HepG2 (cell line): ENCODE data around the gene ATL2. TPM values are rescaled to one million over a fixed set of nuclear protein-coding genes. Genes with fewer than 3 reads are reported as not detected.
A peak's percentile ranks its signal among the peaks of the same experiment; 100 is the strongest.

ENCODE experiments used
- ARNT2 ChIP-seq: sonication (generic); formaldehyde crosslinking; IDR thresholded peaks from 2 replicates; pipeline ENCODE4 v1.8.0; 2022; ENCODE audit warnings: mild to moderate bottlenecking, low read depth, missing genetic modification reagents, moderate library complexity
- IKZF4 ChIP-seq: sonication (generic); formaldehyde crosslinking; IDR thresholded peaks from 2 replicates; pipeline ENCODE4 v1.5.1; 2020; ENCODE audit warnings: borderline replicate concordance, mild to moderate bottlenecking, low read depth, missing genetic modification reagents; ENCODE audit errors: not compliant biosample characterization
- MEIS1 ChIP-seq: sonication (generic); formaldehyde crosslinking; IDR thresholded peaks from 2 replicates; pipeline ENCODE4 v1.9.0; 2021; ENCODE audit warnings: mild to moderate bottlenecking, missing genetic modification reagents, moderate library complexity, borderline replicate concordance
- MXI1 ChIP-seq: IDR thresholded peaks from 3 replicates; pipeline ENCODE4 v1.6.1; 2012; ENCODE audit warnings: low read depth, low read length, inconsistent platforms, borderline replicate concordance
- NFE2 ChIP-seq: sonication (generic); formaldehyde crosslinking; IDR thresholded peaks from 2 replicates; pipeline ENCODE4 v1.4.0; 2020; ENCODE audit warnings: missing genetic modification reagents
- PHF21A ChIP-seq: sonication (generic); formaldehyde crosslinking; IDR thresholded peaks from 2 replicates; pipeline ENCODE4 v1.5.0; 2020; ENCODE audit warnings: mild to moderate bottlenecking, missing genetic modification reagents
- PRMT3 ChIP-seq: sonication (generic); formaldehyde crosslinking; IDR thresholded peaks from 2 replicates; pipeline ENCODE4 v1.8.1; 2022; ENCODE audit warnings: low read depth, mild to moderate bottlenecking, moderate library complexity, missing genetic modification reagents, borderline replicate concordance
- RFX1 ChIP-seq: fragments of 450-650 bp; IDR thresholded peaks from 2 replicates; pipeline ENCODE4 v1.6.1; 2017
- SIN3B ChIP-seq: fragments of 150-350 bp; IDR thresholded peaks from 2 replicates; pipeline ENCODE4 v1.6.1; 2014; ENCODE audit warnings: low read length
- SNAPC2 ChIP-seq: sonication (generic); formaldehyde crosslinking; IDR thresholded peaks from 2 replicates; pipeline ENCODE4 v1.8.1; 2022; ENCODE audit warnings: mild to moderate bottlenecking, missing genetic modification reagents
- SNRNP70 ChIP-seq: fragments of 200-400 bp; formaldehyde crosslinking; IDR thresholded peaks from 2 replicates; pipeline ENCODE4 v1.6.1; 2017; ENCODE audit warnings: mild to moderate bottlenecking, low read depth, low read length, moderate library complexity
- SOX6 ChIP-seq, 2 experiments: fragments of 450-650 bp in 1 of 2; sonication (generic) in 1 of 2; formaldehyde crosslinking in 1 of 2; IDR thresholded peaks; 2 replicates each; pipeline versions ENCODE4 v1.4.0 to v1.6.1; 2017 to 2020; ENCODE audit warnings: antibody characterized with exemption in 1 of 2, mild to moderate bottlenecking in 1 of 2, missing genetic modification reagents in 1 of 2
- TCF12 ChIP-seq, 2 experiments: fragments of 450-650 bp in 1 of 2; sonication (generic) in 1 of 2; formaldehyde crosslinking in 1 of 2; IDR thresholded peaks; 2 replicates each; pipeline versions ENCODE4 v1.6.1 to v1.8.0; 2017 to 2022; ENCODE audit warnings: antibody characterized with exemption in 1 of 2, mild to moderate bottlenecking in 1 of 2, missing genetic modification reagents in 1 of 2, moderate library complexity in 1 of 2
- TRIM24 ChIP-seq: sonication (generic); formaldehyde crosslinking; IDR thresholded peaks from 2 replicates; pipeline ENCODE4 v1.8.0; 2022; ENCODE audit warnings: mild to moderate bottlenecking, missing genetic modification reagents
- U2AF1 ChIP-seq: fragments of 200-400 bp; formaldehyde crosslinking; optimal IDR thresholded peaks from 2 replicates; pipeline ENCODE3; 2017; ENCODE audit warnings: mild to moderate bottlenecking, low read depth, low read length
- ZFP82 ChIP-seq: sonication (generic); formaldehyde crosslinking; IDR thresholded peaks from 2 replicates; pipeline ENCODE4 v1.5.1; 2020; ENCODE audit warnings: mild to moderate bottlenecking, missing genetic modification reagents, borderline replicate concordance
- ZMYM3 ChIP-seq: sonication (generic); formaldehyde crosslinking; IDR thresholded peaks from 2 replicates; pipeline ENCODE4 v1.5.1; 2020; ENCODE audit warnings: mild to moderate bottlenecking, missing genetic modification reagents
- ZSCAN31 ChIP-seq: sonication (generic); formaldehyde crosslinking; IDR thresholded peaks from 2 replicates; pipeline ENCODE4 v1.5.0; 2020; ENCODE audit warnings: low read depth, mild to moderate bottlenecking, missing genetic modification reagents
- polyA plus RNA-seq, 8 experiments: library from polyadenylated mRNA; depleted of rRNA in 3 of 8; stranded (reverse) in 7 of 8; unstranded in 1 of 8; fragments of >200 nt; fragmentation: Illumina TruSeq in 4 of 8; extraction: Trizol in 4 of 8; gene quantifications; 2 replicates each; pipeline versions ENCODE4 v1.2.1 to v1.2.3, GENCODE V29; 2011 to 2016; ENCODE audit warnings: low read depth in 4 of 8, missing spikeins in 1 of 8, mixed read lengths in 1 of 8; ENCODE audit not compliant: insufficient read depth in 1 of 8
- total RNA-seq, 5 experiments: library from RNA; depleted of rRNA; stranded (reverse); fragments of >200 nt; fragmentation: Illumina TruSeq; extraction: Trizol; gene quantifications; 2 replicates each; pipeline ENCODE4 v1.2.3, GENCODE V29; 2016; ENCODE audit warnings: low read depth in 1 of 5
- TF ChIP-seq, protein P1 (sequence below): sonication (generic); formaldehyde crosslinking; conservative IDR thresholded peaks from 2 replicates; pipeline ENCODE4 v1.4.0; 2020; ENCODE audit warnings: mild to moderate bottlenecking, missing genetic modification reagents, moderate library complexity
- TF ChIP-seq, protein P2 (sequence below): sonication (generic); formaldehyde crosslinking; IDR thresholded peaks from 2 replicates; pipeline ENCODE4 v1.4.0; 2020; ENCODE audit warnings: missing genetic modification reagents

ATL2 gene
- total and polyA plus RNA-seq, 2 of the 13 experiments (the other 11 are each of a cell fraction or from before 2014, with no cell fraction given): 56.5 to 119 TPM

DNA sequence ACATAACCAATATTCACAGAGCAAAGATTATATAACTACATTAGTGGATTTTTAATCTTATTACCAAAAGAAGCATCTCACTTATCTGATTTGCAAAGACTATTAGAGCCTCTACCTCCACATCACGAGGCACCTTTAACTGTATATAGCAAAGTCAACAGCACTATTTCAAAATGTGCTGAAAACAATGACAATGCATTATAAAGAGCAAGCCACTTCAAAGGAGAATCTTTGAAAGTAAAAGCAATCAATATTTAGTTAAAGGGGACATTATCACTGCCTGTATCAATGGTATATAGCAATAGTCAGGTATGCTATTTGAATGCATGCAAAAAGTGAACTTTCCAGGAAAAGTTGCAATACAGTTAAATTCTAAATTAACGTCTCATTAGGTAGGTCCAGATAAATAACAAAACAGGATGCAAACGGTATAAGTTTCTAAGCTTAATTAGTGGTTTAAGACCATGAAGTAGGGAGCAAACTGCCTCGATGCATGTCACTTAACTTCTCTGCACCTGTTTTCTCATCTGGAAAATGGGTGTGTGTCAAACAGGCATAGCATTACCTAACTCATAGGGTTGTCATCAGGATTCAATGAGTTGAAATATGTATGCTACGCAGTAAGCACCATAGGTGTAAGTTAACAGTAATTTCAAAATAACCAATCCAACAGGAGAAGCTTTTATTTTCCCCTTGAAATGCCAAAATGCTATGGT lies 31.6 kb downstream of the ATL2 start (continued):
- TF ChIP-seq PRMT3: no peak
- TF ChIP-seq ARNT2 (CRISPR knock-in tag): no peak
- TF ChIP-seq U2AF1: no peak
- TF ChIP-seq TRIM24 (CRISPR knock-in tag): no peak
- TF ChIP-seq RFX1: no peak
- no peak for TF ChIP-seq PHF21A
- TF ChIP-seq TCF12 (IDR thresholded peaks at IDR 0.05): no peak
- TF ChIP-seq TCF12 (CRISPR knock-in tag; IDR thresholded peaks at IDR 0.05): no peak
- no peak for TF ChIP-seq ZSCAN31 (CRISPR knock-in tag)
- TF ChIP-seq ZMYM3 (CRISPR knock-in tag): peak; percentile 29; the same call in 1 of the 2 replicates
- TF ChIP-seq IKZF4: no peak
- TF ChIP-seq MXI1: no peak
- peak; percentile 62; the same call in 1 of the 2 replicates for TF ChIP-seq NFE2
- no peak for TF ChIP-seq ZFP82
- no peak for TF ChIP-seq SIN3B
- TF ChIP-seq, protein P1, sequence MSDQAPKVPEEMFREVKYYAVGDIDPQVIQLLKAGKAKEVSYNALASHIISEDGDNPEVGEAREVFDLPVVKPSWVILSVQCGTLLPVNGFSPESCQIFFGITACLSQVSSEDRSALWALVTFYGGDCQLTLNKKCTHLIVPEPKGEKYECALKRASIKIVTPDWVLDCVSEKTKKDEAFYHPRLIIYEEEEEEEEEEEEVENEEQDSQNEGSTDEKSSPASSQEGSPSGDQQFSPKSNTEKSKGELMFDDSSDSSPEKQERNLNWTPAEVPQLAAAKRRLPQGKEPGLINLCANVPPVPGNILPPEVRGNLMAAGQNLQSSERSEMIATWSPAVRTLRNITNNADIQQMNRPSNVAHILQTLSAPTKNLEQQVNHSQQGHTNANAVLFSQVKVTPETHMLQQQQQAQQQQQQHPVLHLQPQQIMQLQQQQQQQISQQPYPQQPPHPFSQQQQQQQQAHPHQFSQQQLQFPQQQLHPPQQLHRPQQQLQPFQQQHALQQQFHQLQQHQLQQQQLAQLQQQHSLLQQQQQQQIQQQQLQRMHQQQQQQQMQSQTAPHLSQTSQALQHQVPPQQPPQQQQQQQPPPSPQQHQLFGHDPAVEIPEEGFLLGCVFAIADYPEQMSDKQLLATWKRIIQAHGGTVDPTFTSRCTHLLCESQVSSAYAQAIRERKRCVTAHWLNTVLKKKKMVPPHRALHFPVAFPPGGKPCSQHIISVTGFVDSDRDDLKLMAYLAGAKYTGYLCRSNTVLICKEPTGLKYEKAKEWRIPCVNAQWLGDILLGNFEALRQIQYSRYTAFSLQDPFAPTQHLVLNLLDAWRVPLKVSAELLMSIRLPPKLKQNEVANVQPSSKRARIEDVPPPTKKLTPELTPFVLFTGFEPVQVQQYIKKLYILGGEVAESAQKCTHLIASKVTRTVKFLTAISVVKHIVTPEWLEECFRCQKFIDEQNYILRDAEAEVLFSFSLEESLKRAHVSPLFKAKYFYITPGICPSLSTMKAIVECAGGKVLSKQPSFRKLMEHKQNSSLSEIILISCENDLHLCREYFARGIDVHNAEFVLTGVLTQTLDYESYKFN: no peak
- no peak for TF ChIP-seq SOX6 (IDR thresholded peaks at IDR 0.05)
- TF ChIP-seq SOX6 (CRISPR knock-in tag; IDR thresholded peaks at IDR 0.05): peak; percentile 59; the same call in 1 of the 2 replicates
- no peak for TF ChIP-seq SNRNP70
- TF ChIP-seq, protein P2, sequence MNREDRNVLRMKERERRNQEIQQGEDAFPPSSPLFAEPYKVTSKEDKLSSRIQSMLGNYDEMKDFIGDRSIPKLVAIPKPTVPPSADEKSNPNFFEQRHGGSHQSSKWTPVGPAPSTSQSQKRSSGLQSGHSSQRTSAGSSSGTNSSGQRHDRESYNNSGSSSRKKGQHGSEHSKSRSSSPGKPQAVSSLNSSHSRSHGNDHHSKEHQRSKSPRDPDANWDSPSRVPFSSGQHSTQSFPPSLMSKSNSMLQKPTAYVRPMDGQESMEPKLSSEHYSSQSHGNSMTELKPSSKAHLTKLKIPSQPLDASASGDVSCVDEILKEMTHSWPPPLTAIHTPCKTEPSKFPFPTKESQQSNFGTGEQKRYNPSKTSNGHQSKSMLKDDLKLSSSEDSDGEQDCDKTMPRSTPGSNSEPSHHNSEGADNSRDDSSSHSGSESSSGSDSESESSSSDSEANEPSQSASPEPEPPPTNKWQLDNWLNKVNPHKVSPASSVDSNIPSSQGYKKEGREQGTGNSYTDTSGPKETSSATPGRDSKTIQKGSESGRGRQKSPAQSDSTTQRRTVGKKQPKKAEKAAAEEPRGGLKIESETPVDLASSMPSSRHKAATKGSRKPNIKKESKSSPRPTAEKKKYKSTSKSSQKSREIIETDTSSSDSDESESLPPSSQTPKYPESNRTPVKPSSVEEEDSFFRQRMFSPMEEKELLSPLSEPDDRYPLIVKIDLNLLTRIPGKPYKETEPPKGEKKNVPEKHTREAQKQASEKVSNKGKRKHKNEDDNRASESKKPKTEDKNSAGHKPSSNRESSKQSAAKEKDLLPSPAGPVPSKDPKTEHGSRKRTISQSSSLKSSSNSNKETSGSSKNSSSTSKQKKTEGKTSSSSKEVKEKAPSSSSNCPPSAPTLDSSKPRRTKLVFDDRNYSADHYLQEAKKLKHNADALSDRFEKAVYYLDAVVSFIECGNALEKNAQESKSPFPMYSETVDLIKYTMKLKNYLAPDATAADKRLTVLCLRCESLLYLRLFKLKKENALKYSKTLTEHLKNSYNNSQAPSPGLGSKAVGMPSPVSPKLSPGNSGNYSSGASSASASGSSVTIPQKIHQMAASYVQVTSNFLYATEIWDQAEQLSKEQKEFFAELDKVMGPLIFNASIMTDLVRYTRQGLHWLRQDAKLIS (CRISPR knock-in tag): no peak
- TF ChIP-seq MEIS1: no peak
- no peak for TF ChIP-seq SNAPC2 (CRISPR knock-in tag)
